Motor neuron (in vitro differentiated cells): ENCODE results near the gene SSX2. TPM values are rescaled to one million over a fixed set of nuclear protein-coding genes. Genes with fewer than 3 reads are reported as not detected.
"Not testable (repeated sequence)": the region's sequence is repeated elsewhere in the genome, so short reads cannot be mapped to it uniquely, and the experiment has no call there.

Source experiments
- ATAC-seq, 8 experiments: fragments of 200-7000 bp; cut with Tn5 transposase; replicated peaks in 6 of 8; 2 replicates each; pipeline ENCODE4 v1.8.0; 2021; ENCODE audit warnings: mild to moderate bottlenecking in 8 of 8, moderate library complexity in 8 of 8
- H3K27ac ChIP-seq, 2 donors: fragments of 250-450 bp; sonication (Bioruptor Pico); 2 replicates each; pipeline ENCODE4 v1.9.0; 2021; ENCODE audit warnings: antibody characterized with exemption in 2 of 2, mild to moderate bottlenecking in 2 of 2, moderate library complexity in 1 of 2
- H3K4me1 ChIP-seq, 2 donors: fragments of 250-450 bp; sonication (Bioruptor Pico); replicated peaks in 1 of 2; 2 replicates each; pipeline ENCODE4 v1.6.1; 2021; ENCODE audit warnings: antibody characterized with exemption in 2 of 2, mild to moderate bottlenecking in 2 of 2, moderate library complexity in 1 of 2
- H3K4me3 ChIP-seq, 5 donors: fragments of 250-450 bp; sonication (Bioruptor Pico); 2 replicates each; pipeline ENCODE4 v1.9.0; 2021; ENCODE audit warnings: antibody characterized with exemption in 5 of 5, mild to moderate bottlenecking in 5 of 5, moderate library complexity in 4 of 5
- WGBS, 10 experiments: fragments of 450-650 bp; shearing (Covaris generic); methylation state at CpG; one replicate each; pipeline ENCODE4 v1.0.0; 2022; 5-methylcytosine and 5-hydroxymethylcytosine counted together
- in situ Hi-C, 9 experiments: fragments of 400-800 bp; cut with MboI; loops; one replicate each; pipeline ENCODE4 v1.15.0; 2021; ENCODE audit warnings: low sequenced_read_pairs in 9 of 9, low pct_unique_long_range_greater_than_20kb in 2 of 9; ENCODE audit not compliant: unreplicated experiment in 9 of 9
- total RNA-seq, 8 experiments: library from RNA; unstranded; fragments of 300-600 nt; gene quantifications; 2 replicates each; pipeline versions ENCODE4 v1.2.3 to v1.2.4, GENCODE V29; 2022

Gene SSX2
- not detected for total RNA-seq

- ATAC-seq, H3K27ac ChIP-seq, in situ Hi-C loops, H3K4me1 ChIP-seq, H3K4me3 ChIP-seq: not testable (repeated sequence)
- WGBS, 10 experiments = no CpG with 5 or more reads among the region's 13 CpGs
Measured at GRCh38 chrX:52707078-52707477, at the start of gene SSX2. Gene SSX2 (minus strand): TSS chrX:52707178. CDS start chrX:52705749, 1,429 bp downstream.

- WGBS, 10 experiments = no CpG with 5 or more reads among the region's 13 CpGs
- in situ Hi-C loops, H3K4me1 ChIP-seq, ATAC-seq, H3K27ac ChIP-seq, H3K4me3 ChIP-seq: not testable (repeated sequence)
Measured at GRCh38 chrX:52750952-52751351, 44.0 kb upstream of the SSX2 start, which contains the start of gene SSX2B. Gene SSX2B (plus strand): TSS chrX:52751252. CDS start chrX:52752681, 1,429 bp downstream.

GRCh38 chrX:52692034-52692433 lies 14.9 kb downstream of the SSX2 start:
- WGBS, 10 experiments = no CpG with 5 or more reads among the region's 4 CpGs
- in situ Hi-C loops, H3K27ac ChIP-seq, H3K4me3 ChIP-seq, H3K4me1 ChIP-seq, ATAC-seq: not testable (repeated sequence)

GRCh38 chrX:52662218-52662617 lies 44.8 kb downstream of the SSX2 start:
- ATAC-seq, H3K4me3 ChIP-seq, H3K27ac ChIP-seq, H3K4me1 ChIP-seq, in situ Hi-C loops: not testable (repeated sequence)
- no CpG with 5 or more reads among the region's 2 CpGs for WGBS, 10 experiments

GRCh38 chrX:52655475-52655874 lies 51.5 kb downstream of the SSX2 start:
- H3K27ac ChIP-seq, H3K4me1 ChIP-seq, ATAC-seq, in situ Hi-C loops, H3K4me3 ChIP-seq: not testable (repeated sequence)
- 20 to 100% (median 68%) methylated on average over 1 to 8 of the region's 8 CpGs; no CpG with 5 or more reads in 4 of the 10 experiments for WGBS, 10 experiments

GRCh38 chrX:52654800-52655199 lies 52.2 kb downstream of the SSX2 start, which contains the start of gene SSX7:
Gene SSX7 (minus strand): TSS chrX:52654900. CDS start chrX:52653472, 1,428 bp downstream.
- H3K4me3 ChIP-seq, in situ Hi-C loops, H3K4me1 ChIP-seq, H3K27ac ChIP-seq, ATAC-seq: not testable (repeated sequence)
- 30 to 100% (median 60%) methylated on average over 1 to 5 of the region's 9 CpGs; no CpG with 5 or more reads in 5 of the 10 experiments for WGBS, 10 experiments

- ATAC-seq, H3K4me1 ChIP-seq, H3K27ac ChIP-seq, in situ Hi-C loops, H3K4me3 ChIP-seq: not testable (repeated sequence)
- 0 to 55% (median 7%) methylated on average over 1 to 2 of the region's 3 CpGs; no CpG with 5 or more reads in 7 of the 10 experiments for WGBS, 10 experiments
Measured at GRCh38 chrX:52650676-52651075, 56.3 kb downstream of the SSX2 start.

- WGBS, 10 experiments = 60 to 89% methylated on average over 3 to 7 of the region's 7 CpGs; no CpG with 5 or more reads in 8 of the 10 experiments
- in situ Hi-C loops, H3K4me3 ChIP-seq, H3K4me1 ChIP-seq, ATAC-seq, H3K27ac ChIP-seq: not testable (repeated sequence)
Measured at GRCh38 chrX:52648956-52649355, 58.0 kb downstream of the SSX2 start.

Other genes with a start within 250 kb of the SSX2 start
- gene XAGE1A, start 211.4 kb downstream of the SSX2 start, total RNA-seq = not detected
- gene XAGE1B, start 190.1 kb downstream of the SSX2 start, total RNA-seq = 1 to 10 TPM in 1 of 8 experiments, under 1 TPM in 1, not detected in 6; 0.42 to 1.0 TPM
- gene SSX7, start 52.3 kb downstream of the SSX2 start, total RNA-seq = not detected
- under 1 TPM in 1 of 8 experiments, not detected in 7; 0.28 TPM for gene SSX2B, start 44.1 kb upstream of the SSX2 start, total RNA-seq
- not detected for gene SPANXN5, start 90.2 kb upstream of the SSX2 start, total RNA-seq
- not detected for gene XAGE5, start 104.1 kb upstream of the SSX2 start, total RNA-seq
- not detected for gene XAGE3, start 160.9 kb upstream of the SSX2 start, total RNA-seq
- 10 to 100 TPM; 13.0 to 30.4 (median 23.3) TPM for gene FAM156B, start 190.2 kb upstream of the SSX2 start, total RNA-seq